CD14-positive monocyte (primary cell): Measurements from ENCODE around the gene TMEM185B. TPM values are rescaled to one million over a fixed set of nuclear protein-coding genes. Genes with fewer than 3 reads are reported as not detected.

Experiments
- DNase-seq, 3 donors: peaks; one replicate each; pipeline ENCODE4 v3.0.0-alpha.2; 2011 to 2022
- H2AFZ ChIP-seq: 2 replicates; pipeline ENCODE4 v1.6.0; 2012; ENCODE audit warnings: mild to moderate bottlenecking, low read depth, low read length, inconsistent platforms; ENCODE audit not compliant: insufficient read depth, poor library complexity, severe bottlenecking
- H3K27ac ChIP-seq, 2 donors: 1 replicate in 1 of 2; 2 replicates in 1 of 2; pipeline ENCODE4 v1.5.1; 2012 to 2013; ENCODE audit warnings: low read length in 2 of 2, control low read depth in 1 of 2, inconsistent platforms in 1 of 2, low read depth in 1 of 2, mild to moderate bottlenecking in 1 of 2
- H3K27me3 ChIP-seq, 2 donors: one replicate each; pipeline versions ENCODE4 v1.6.0 to v1.6.1; 2011 to 2013; ENCODE audit warnings: low read length in 2 of 2; ENCODE audit not compliant: control insufficient read depth in 2 of 2, insufficient read depth in 2 of 2
- H3K36me3 ChIP-seq, 2 donors: replicated peaks in 1 of 2; 1 replicate in 1 of 2; 2 replicates in 1 of 2; pipeline versions ENCODE4 v1.5.1 to v1.6.1; 2012 to 2013; ENCODE audit warnings: low read length in 2 of 2, control low read depth in 1 of 2, inconsistent platforms in 1 of 2, mild to moderate bottlenecking in 1 of 2; ENCODE audit not compliant: insufficient read depth in 2 of 2, control insufficient read depth in 1 of 2
- H3K4me1 ChIP-seq, 2 donors: 1 replicate in 1 of 2; 2 replicates in 1 of 2; pipeline versions ENCODE4 v1.5.1 to v1.6.1; 2012 to 2013; ENCODE audit warnings: low read length in 2 of 2, control low read depth in 1 of 2, inconsistent platforms in 1 of 2, mild to moderate bottlenecking in 1 of 2, moderate library complexity in 1 of 2; ENCODE audit not compliant: insufficient read depth in 2 of 2, control insufficient read depth in 1 of 2
- H3K4me2 ChIP-seq: replicated peaks from 2 replicates; pipeline ENCODE3; 2012; ENCODE audit warnings: low read length, moderate library complexity, mild to moderate bottlenecking; ENCODE audit not compliant: poor library complexity, severe bottlenecking; ENCODE audit errors: extremely low read depth
- H3K4me3 ChIP-seq, 3 experiments: fragments of 200-600 bp in 1 of 3; sonication (generic) in 1 of 3; replicated peaks in 1 of 3; 1 replicate in 2 of 3; 2 replicates in 1 of 3; pipeline ENCODE4 v1.5.1; 2011 to 2013; ENCODE audit warnings: low read length in 3 of 3, mild to moderate bottlenecking in 3 of 3, control low read depth in 2 of 3, low read depth in 2 of 3, inconsistent platforms in 1 of 3, moderate library complexity in 1 of 3
- H3K79me2 ChIP-seq: 2 replicates; pipeline ENCODE4 v1.6.0; 2012; ENCODE audit warnings: mild to moderate bottlenecking, control low read depth, inconsistent platforms, low read length, moderate library complexity; ENCODE audit not compliant: insufficient read depth
- H3K9ac ChIP-seq: 2 replicates; pipeline ENCODE4 v1.6.0; 2017; ENCODE audit warnings: low read length, mild to moderate bottlenecking; ENCODE audit not compliant: insufficient read depth, poor library complexity, severe bottlenecking
- H3K9me3 ChIP-seq, 2 donors: replicated peaks in 1 of 2; 1 replicate in 1 of 2; 2 replicates in 1 of 2; pipeline versions ENCODE4 v1.5.1 to v1.6.1; 2012 to 2013; ENCODE audit warnings: low read length in 2 of 2, control low read depth in 1 of 2; ENCODE audit not compliant: control insufficient read depth in 1 of 2, insufficient read depth in 1 of 2
- H4K20me1 ChIP-seq: 2 replicates; pipeline ENCODE4 v1.6.0; 2012; ENCODE audit warnings: mild to moderate bottlenecking, low read length, control low read depth, moderate library complexity; ENCODE audit not compliant: insufficient read depth
- H3K27ac Mint-ChIP-seq, 7 donors: one replicate each; pipeline ENCODE4 v1.8.0; 2020; ENCODE audit warnings: mild to moderate bottlenecking in 7 of 7, mixed read lengths in 7 of 7, moderate library complexity in 6 of 7, inconsistent platforms in 2 of 7
- H3K27me3 Mint-ChIP-seq, 3 donors: one replicate each; pipeline ENCODE4 v1.8.0; 2021 to 2022; ENCODE audit warnings: low read depth in 3 of 3, mild to moderate bottlenecking in 3 of 3, mixed read lengths in 3 of 3, moderate library complexity in 3 of 3, inconsistent platforms in 1 of 3
- H3K36me3 Mint-ChIP-seq, 2 donors: one replicate each; pipeline ENCODE4 v1.8.0; 2020; ENCODE audit warnings: mixed read lengths in 2 of 2, inconsistent platforms in 1 of 2, mild to moderate bottlenecking in 1 of 2
- H3K4me1 Mint-ChIP-seq: one replicate; pipeline ENCODE4 v1.8.0; 2020; ENCODE audit warnings: mild to moderate bottlenecking, mixed read lengths
- H3K4me3 Mint-ChIP-seq, 2 donors: one replicate each; pipeline ENCODE4 v1.8.0; 2020; ENCODE audit warnings: mild to moderate bottlenecking in 2 of 2, mixed read lengths in 2 of 2, moderate library complexity in 1 of 2
- H3K9me3 Mint-ChIP-seq, 7 donors: one replicate each; pipeline ENCODE4 v1.8.0; 2020 to 2022; ENCODE audit warnings: mixed read lengths in 7 of 7, mild to moderate bottlenecking in 6 of 7, moderate library complexity in 6 of 7, inconsistent platforms in 2 of 7
- WGBS: methylation state at CpG from one replicate; pipeline ENCODE4 v1.1.5; 2013; ENCODE audit warnings: missing lambda C conversion rate; ENCODE audit not compliant: insufficient coverage; 5-methylcytosine and 5-hydroxymethylcytosine counted together
- intact Hi-C, 2 donors: fragments of 100-400 bp; cut with micrococcal nuclease; formaldehyde crosslinking; loops; one replicate each; pipeline versions ENCODE4 v1.15.0 to v1.15.1; 2023
- polyA plus RNA-seq, 3 donors: library from polyadenylated mRNA; depleted of rRNA in 1 of 3; unstranded in 2 of 3; stranded (reverse) in 1 of 3; fragments of 300-500 nt in 2 of 3; fragments of >200 nt in 1 of 3; fragmentation: Illumina TruSeq in 2 of 3; gene quantifications; 1 replicate in 2 of 3; 2 replicates in 1 of 3; pipeline ENCODE4 v1.2.3, GENCODE V29; 2012 to 2021
- TF ChIP-seq, protein P1 (sequence below): fragments of 200-600 bp; IDR thresholded peaks from one replicate; pipeline ENCODE4 v1.8.0; 2022; ENCODE audit warnings: antibody characterized with exemption, mild to moderate bottlenecking

TMEM185B gene
- polyA plus RNA-seq, 3 donors = 9.7 to 20.4 (median 18.1) TPM

DNA sequence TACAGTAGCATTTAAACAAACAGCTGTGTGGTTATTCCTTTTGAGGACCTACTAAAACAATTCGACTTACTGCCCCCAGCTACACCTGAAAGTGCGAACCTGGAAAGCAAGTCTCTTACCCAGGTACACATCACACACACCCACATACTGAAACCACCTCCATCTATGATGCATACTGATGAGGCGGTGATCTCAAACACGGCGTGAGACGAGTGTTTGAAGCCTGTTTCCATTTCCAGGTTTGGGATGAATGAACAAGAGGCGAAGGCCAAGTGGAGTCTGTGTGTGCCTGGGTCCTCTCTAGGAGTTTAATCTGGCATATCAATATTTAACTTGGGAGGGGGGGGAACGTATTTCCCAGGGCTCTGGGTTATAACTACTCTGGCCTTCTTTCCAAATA lies 1.6 kb downstream of the TMEM185B start:
- H3K36me3 ChIP-seq = peaks cover 5% of the 10 kb centered on the region in 2 donors
- H4K20me1 ChIP-seq = peaks cover 8% of the 10 kb centered on the region
- H3K4me3 Mint-ChIP-seq = no peak overlapping the region
- H3K36me3 Mint-ChIP-seq = peaks cover 33 to 38% of the 10 kb centered on the region in 2 donors
- peaks cover 35% of the 10 kb centered on the region for H3K4me1 Mint-ChIP-seq
- intact Hi-C loops = loop anchor here in 1 of 2 donors (10.0 kb wide), 1 partner anchor 93 kb away; no protein-coding TSS in a partner anchor
- TF ChIP-seq, protein P1, sequence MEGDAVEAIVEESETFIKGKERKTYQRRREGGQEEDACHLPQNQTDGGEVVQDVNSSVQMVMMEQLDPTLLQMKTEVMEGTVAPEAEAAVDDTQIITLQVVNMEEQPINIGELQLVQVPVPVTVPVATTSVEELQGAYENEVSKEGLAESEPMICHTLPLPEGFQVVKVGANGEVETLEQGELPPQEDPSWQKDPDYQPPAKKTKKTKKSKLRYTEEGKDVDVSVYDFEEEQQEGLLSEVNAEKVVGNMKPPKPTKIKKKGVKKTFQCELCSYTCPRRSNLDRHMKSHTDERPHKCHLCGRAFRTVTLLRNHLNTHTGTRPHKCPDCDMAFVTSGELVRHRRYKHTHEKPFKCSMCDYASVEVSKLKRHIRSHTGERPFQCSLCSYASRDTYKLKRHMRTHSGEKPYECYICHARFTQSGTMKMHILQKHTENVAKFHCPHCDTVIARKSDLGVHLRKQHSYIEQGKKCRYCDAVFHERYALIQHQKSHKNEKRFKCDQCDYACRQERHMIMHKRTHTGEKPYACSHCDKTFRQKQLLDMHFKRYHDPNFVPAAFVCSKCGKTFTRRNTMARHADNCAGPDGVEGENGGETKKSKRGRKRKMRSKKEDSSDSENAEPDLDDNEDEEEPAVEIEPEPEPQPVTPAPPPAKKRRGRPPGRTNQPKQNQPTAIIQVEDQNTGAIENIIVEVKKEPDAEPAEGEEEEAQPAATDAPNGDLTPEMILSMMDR = no peak
- H3K4me2 ChIP-seq = no peak overlapping the region
- H3K9ac ChIP-seq = no peak overlapping the region
- peaks cover 10 to 29% (median 20%) of the 10 kb centered on the region in 7 donors for H3K9me3 Mint-ChIP-seq
- H3K27me3 ChIP-seq = peaks cover 0 to 5% of the 10 kb centered on the region in 2 donors
- peaks cover 13 to 30% of the 10 kb centered on the region in 2 donors for H3K4me1 ChIP-seq
- WGBS = 100% methylated on average over 5 of the region's 8 CpGs
- H3K27ac Mint-ChIP-seq = no peak overlapping the region
- H3K4me3 ChIP-seq = no peak overlapping the region
- no peak overlapping the region for H3K27ac ChIP-seq
- peaks cover 15% of the 10 kb centered on the region for H3K79me2 ChIP-seq
- DNase-seq = no peak
- H3K27me3 Mint-ChIP-seq = peaks cover 9 to 18% (median 15%) of the 10 kb centered on the region in 3 donors
- H2AFZ ChIP-seq = no peak overlapping the region
- H3K9me3 ChIP-seq = peaks cover 12 to 20% of the 10 kb centered on the region in 2 donors

DNA sequence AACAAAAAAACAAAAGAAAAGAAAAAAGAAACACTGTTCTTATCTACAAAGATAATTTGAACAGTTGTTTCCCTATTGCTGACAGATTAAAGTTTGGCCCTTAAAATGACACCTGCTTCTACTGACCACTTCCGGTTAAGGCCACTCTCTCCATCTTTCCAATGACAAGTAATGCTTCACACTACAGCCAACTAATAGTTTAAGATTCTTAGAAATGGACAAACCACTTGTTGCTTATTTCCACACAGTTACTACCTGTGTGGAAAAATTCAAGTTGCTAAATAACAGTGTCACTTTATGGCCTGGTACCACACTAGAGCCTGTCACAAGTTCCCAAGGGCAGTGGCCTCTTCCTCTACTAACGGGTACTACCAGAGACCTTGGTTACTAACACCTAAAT lies 2.4 kb downstream of the TMEM185B start:
- no peak overlapping the region for H3K27ac ChIP-seq
- no peak overlapping the region for H3K4me2 ChIP-seq
- WGBS = 75% methylated on average over 1 of the region's 2 CpGs
- Mint-ChIP-seq H3K4me1 (peaks cover 35% of the 10 kb centered on the region), H3K36me3 (peaks cover 33 to 40% of the 10 kb centered on the region in 2 donors), H3K27me3 (peaks cover 9 to 18% (median 15%) of the 10 kb centered on the region in 3 donors), H3K27ac (no peak overlapping the region), H3K4me3 (no peak overlapping the region), H3K9me3 (peaks cover 14 to 35% (median 23%) of the 10 kb centered on the region in 7 donors)
- H3K27me3 ChIP-seq = peaks cover 0 to 5% of the 10 kb centered on the region in 2 donors
- intact Hi-C loops = loop anchor here in 1 of 2 donors (10.0 kb wide), 1 partner anchor 94 kb away; no protein-coding TSS in a partner anchor
- no peak for DNase-seq
- peaks cover 8% of the 10 kb centered on the region for H4K20me1 ChIP-seq
- H3K9ac ChIP-seq = no peak overlapping the region
- H2AFZ ChIP-seq = no peak overlapping the region
- TF ChIP-seq, protein P1 = no peak
- H3K79me2 ChIP-seq = peaks cover 15% of the 10 kb centered on the region
- peaks cover 13 to 30% of the 10 kb centered on the region in 2 donors for H3K4me1 ChIP-seq
- H3K9me3 ChIP-seq = peaks cover 15 to 27% of the 10 kb centered on the region in 2 donors
- H3K4me3 ChIP-seq = no peak overlapping the region
- H3K36me3 ChIP-seq = peaks cover 5% of the 10 kb centered on the region in 2 donors
